ENCODE data around the gene FHOD3. TPM values are rescaled to one million over a fixed set of nuclear protein-coding genes. Genes with fewer than 3 reads are reported as not detected.

Gene FHOD3
- polyA plus RNA-seq, 1 donor from 2014 or later: not detected

DNA sequence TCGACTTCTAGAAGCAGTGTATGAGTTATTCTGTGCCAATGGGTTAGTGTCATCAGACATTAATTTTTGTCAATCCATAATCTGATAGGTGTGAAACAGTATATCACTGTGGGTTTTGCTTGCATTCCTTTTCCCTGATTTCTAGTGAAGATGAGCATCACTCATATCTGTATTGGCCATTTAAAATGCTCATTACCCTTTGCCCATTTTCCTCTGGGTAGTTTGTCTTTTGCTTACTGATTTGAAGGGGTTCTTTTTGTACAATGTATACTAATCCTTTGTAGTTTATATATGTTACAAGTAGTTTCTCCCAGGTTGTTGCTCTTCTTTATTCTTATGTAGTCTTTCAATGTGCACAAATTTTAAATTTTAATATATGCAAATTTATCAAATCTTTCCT lies 379.1 kb downstream of the FHOD3 start:
- Mint-ChIP-seq H3K4me3 (no peak overlapping the region), H3K36me3 (no peaks in the 10 kb centered on the region), H3K4me1 (peaks cover 5 to 9% (median 8%) of the 10 kb centered on the region in 3 donors), H3K27me3 (peaks cover 5% of the 10 kb centered on the region), H3K9me3 (peaks cover 2 to 5% (median 4%) of the 10 kb centered on the region in 3 donors), H3K27ac (no peak overlapping the region)

DNA sequence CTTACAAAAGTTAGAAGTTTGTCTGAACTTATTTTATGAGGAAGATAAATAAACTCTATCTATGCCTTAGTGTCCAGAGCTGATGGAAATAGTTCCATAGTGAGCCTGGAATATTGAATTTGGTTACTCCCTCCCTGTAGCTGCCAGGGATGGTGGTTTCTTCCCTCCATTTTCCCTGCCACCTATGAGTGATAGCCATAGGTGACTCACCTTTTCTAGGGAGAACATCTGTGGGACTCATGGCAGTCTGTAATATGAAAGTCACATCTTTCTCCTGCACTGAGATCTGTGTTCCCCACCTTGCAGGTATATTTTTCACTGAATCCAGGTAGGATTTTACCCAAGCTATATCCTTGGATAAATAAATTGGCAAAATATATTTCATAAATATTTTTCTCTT lies 382.5 kb downstream of the FHOD3 start:
- peaks cover 4 to 10% (median 5%) of the 10 kb centered on the region in 3 donors for H3K9me3 Mint-ChIP-seq
- H3K4me3 Mint-ChIP-seq: no peak overlapping the region
- H3K36me3 Mint-ChIP-seq: no peaks in the 10 kb centered on the region
- no peak overlapping the region for H3K27ac Mint-ChIP-seq
- no peaks in the 10 kb centered on the region for H3K4me1 Mint-ChIP-seq
- H3K27me3 Mint-ChIP-seq: peaks cover 7% of the 10 kb centered on the region

DNA sequence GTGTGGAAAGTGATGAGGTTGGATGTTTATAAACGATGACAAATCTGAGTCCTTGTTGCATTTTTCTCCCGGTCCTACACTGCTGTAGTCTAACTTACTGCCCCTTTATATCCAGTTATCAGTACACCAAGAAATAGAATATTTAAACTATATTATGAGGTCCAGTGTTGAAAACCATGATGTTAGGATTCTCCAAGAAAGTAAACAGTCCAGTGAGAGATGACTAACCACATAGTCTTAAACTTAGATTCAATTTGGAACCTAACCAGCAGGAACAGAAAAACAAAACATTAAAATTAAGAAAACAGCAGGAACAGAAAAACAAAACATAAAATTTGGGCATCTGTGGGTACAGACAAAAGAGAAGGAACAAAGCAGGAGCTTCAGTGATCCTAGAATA lies 388.1 kb downstream of the FHOD3 start:
- no peak overlapping the region for H3K27ac Mint-ChIP-seq
- peaks cover 13% of the 10 kb centered on the region for H3K27me3 Mint-ChIP-seq
- H3K4me3 Mint-ChIP-seq: no peak overlapping the region
- peaks cover 0 to 8% (median 1%) of the 10 kb centered on the region in 3 donors for H3K9me3 Mint-ChIP-seq
- H3K36me3 Mint-ChIP-seq: no peaks in the 10 kb centered on the region
- H3K4me1 Mint-ChIP-seq: no peaks in the 10 kb centered on the region

DNA sequence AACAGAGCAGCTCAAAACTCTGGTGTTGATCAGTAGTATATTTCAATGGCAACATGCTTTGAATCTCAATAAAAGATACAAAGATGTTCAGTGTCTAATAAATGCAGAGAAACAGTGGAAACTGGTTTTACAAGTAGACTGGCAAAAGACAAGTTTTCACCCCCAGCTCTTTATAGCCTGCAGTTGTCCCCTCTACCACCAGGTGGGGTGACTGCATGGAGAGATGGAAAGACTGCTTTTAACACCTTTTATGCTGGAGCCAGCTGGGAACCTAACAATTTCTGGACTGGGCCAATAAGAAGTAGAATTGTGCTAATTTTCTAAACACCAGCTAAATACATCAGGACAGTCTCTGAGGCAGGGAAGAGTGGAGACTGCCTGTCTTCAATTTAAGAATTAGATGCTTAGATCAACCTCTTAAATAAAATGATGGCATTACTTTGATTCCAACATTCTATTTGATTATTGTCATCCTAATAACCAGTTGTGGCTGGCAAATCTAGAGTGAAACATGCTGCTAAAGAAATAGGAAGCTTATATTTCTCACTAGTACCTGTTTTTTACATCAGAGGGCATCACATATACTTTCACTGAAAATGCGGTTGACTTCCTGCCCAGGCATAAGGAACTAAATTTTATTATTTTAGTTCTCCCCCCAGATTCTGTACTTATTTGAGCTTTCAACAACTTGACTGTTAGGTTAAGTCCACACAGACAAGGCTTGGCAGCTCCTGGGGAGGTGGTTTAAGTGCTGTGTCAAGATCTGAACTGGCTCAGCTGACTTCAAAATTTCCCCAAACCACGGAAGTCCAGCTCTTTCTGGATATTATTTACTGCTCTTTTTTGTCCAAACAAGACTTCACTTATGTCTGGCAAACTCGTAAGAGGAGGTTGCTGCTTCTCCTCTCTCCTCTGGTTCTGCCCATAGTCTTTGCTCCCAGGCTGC lies 390.8 kb downstream of the FHOD3 start:
- no peak overlapping the region for H3K4me3 Mint-ChIP-seq
- H3K9me3 Mint-ChIP-seq: peaks cover 0 to 4% (median 1%) of the 10 kb centered on the region in 3 donors
- no peaks in the 10 kb centered on the region for H3K4me1 Mint-ChIP-seq
- H3K36me3 Mint-ChIP-seq: no peaks in the 10 kb centered on the region
- H3K27me3 Mint-ChIP-seq: peaks cover 6% of the 10 kb centered on the region
- no peak overlapping the region for H3K27ac Mint-ChIP-seq

DNA sequence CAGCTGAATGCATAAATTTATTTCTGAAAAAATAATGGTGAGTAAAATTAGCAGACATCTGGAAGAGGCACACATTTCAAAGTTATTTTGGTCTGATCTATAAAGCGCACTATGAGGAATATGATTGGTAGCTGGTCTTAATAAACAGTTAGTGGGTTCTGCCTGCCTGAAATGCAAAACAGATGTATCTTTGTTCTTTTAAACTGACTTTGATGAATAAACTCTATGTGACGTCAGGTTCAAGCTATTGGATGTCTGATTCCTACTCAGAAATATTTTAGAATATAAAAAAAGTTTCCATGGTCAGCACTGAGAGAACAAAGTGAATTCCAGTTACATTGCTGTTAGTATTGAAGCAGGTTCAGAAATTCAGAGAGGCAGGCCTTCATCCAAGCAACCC lies 394.9 kb downstream of the FHOD3 start:
- no peak overlapping the region for H3K27ac Mint-ChIP-seq
- no peak overlapping the region for H3K4me3 Mint-ChIP-seq
- no peaks in the 10 kb centered on the region for H3K4me1 Mint-ChIP-seq

DNA sequence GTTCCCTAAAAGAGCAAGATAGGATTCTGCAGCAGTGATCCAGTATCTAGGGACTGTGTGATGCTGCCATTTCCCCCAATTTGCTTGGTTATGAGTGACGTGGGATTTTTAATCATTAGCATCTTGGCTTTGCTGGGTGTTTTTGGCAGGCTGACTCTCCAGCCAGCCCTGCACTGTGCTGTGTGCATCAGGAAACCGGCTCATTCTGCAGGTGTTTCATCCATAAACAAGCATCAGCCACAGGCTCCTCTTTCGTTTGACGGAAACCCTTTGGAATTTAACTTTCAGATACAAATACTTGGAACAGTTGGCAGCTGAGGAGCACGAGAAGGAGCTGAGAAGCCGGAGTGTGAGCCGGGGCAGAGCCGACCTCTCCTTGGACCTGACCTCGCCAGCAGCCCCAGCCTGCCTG lies 395.4 kb downstream of the FHOD3 start:
- Mint-ChIP-seq H3K27ac (no peak overlapping the region), H3K4me3 (no peak overlapping the region), H3K27me3 (peaks cover 3% of the 10 kb centered on the region), H3K4me1 (no peaks in the 10 kb centered on the region), H3K9me3 (no peaks in the 10 kb centered on the region), H3K36me3 (no peaks in the 10 kb centered on the region)

More for the DNA sequence above, 394.9 kb downstream of the FHOD3 start:
- Mint-ChIP-seq H3K27me3 (peaks cover 3% of the 10 kb centered on the region), H3K36me3 (no peaks in the 10 kb centered on the region), H3K9me3 (no peaks in the 10 kb centered on the region)

DNA sequence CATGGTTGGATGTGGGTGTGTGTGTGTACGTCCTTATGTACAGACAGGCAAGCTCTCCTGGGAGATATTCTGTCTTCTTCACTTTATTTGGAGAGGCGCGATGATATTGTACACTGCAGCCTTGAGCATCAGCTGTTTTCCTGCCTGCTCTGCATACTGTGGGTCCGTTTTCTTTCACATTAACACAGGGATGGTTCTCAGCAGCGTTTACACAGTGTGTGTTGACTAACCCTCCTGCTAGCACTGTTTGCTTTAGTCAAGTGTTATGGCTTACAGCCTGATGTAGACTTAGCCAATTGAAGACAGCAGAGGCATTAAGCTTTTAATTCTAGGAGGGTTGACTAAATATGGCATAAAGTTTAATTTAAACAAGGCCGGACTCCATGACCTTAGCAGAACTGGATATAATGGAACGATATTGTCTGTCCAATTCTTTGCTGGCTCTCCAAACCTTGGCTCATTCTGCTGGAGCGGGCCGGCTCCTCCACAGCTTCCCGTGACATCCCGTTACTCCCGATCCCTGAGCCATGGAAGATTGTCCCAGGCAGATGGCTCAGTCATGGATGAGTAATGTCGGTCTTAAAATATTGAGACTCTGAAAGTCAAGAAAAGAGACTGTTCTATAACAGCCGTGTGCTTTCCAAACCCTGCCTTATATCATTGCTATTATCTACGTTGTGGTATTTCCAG lies 396.6 kb downstream of the FHOD3 start:
- Mint-ChIP-seq H3K4me3 (no peak overlapping the region), H3K4me1 (no peaks in the 10 kb centered on the region), H3K9me3 (no peaks in the 10 kb centered on the region), H3K27me3 (no peaks in the 10 kb centered on the region), H3K27ac (no peak overlapping the region), H3K36me3 (no peaks in the 10 kb centered on the region)

DNA sequence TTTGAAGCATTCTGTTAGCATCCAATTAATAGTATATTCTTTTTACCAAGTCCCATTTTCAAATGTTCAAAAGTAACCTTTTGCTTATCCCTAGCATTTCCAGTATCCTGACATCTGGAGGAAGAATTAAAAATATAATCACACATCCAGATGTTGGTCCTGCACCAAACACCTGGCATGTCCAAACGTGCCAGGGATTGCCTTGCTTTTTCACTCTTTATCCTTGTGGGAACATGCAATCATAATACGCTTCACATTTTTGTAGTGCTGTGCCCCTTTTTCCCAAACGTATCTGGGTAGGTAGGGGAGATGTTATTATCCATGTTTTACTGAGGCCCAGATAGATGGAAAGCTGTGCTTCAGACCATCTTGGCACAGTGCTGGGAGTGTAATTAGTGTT lies 398.3 kb downstream of the FHOD3 start:
- Mint-ChIP-seq H3K9me3 (no peaks in the 10 kb centered on the region), H3K27me3 (peaks cover 1% of the 10 kb centered on the region), H3K4me1 (no peaks in the 10 kb centered on the region), H3K27ac (no peak overlapping the region), H3K36me3 (no peaks in the 10 kb centered on the region), H3K4me3 (no peak overlapping the region)

DNA sequence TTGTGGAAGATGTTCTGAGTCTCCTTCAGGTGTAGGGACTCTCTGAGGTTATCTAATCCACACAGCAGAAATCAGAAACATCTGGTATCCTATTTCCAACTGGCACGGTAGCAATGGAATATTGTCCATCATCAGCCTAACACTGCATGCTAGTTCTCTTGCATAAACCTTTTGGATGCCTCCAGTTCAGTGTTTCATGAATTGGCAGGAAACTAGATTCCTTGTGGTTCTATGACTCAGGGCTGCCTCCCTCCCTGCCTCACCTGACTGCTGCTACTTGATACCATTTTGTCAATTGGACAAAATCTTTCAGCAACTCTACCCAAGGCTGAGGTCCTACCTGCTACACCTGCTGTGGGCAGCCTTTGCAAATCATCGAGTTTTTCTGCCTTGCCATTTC lies 400.4 kb downstream of the FHOD3 start:
- Mint-ChIP-seq H3K27me3 (peaks cover 1% of the 10 kb centered on the region), H3K27ac (no peak overlapping the region), H3K36me3 (no peaks in the 10 kb centered on the region), H3K4me3 (no peak overlapping the region), H3K9me3 (no peaks in the 10 kb centered on the region), H3K4me1 (no peaks in the 10 kb centered on the region)

DNA sequence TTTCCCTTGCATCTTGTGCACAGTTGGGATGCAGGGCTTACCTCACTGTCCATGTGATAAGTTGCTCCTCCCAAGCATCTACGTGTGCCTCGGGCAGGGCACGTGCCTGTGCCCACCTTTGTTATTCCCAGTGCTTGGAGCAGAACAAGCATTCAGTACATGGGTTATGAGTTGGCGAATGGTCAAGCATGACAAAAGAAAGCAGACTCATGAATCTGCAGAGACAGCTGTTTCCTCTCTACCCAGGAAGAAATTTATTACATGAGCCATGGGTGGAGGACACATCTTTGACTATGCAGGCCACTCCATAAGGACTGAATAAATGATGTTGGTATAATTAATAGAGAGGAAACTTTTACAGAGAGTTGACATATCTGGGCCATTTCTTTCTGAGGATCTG lies 403.4 kb downstream of the FHOD3 start:
- H3K4me3 Mint-ChIP-seq: no peak overlapping the region
- no peak overlapping the region for H3K27ac Mint-ChIP-seq
- H3K27me3 Mint-ChIP-seq: peaks cover 5% of the 10 kb centered on the region
- H3K36me3 Mint-ChIP-seq: no peaks in the 10 kb centered on the region
- no peaks in the 10 kb centered on the region for H3K4me1 Mint-ChIP-seq
- no peaks in the 10 kb centered on the region for H3K9me3 Mint-ChIP-seq

DNA sequence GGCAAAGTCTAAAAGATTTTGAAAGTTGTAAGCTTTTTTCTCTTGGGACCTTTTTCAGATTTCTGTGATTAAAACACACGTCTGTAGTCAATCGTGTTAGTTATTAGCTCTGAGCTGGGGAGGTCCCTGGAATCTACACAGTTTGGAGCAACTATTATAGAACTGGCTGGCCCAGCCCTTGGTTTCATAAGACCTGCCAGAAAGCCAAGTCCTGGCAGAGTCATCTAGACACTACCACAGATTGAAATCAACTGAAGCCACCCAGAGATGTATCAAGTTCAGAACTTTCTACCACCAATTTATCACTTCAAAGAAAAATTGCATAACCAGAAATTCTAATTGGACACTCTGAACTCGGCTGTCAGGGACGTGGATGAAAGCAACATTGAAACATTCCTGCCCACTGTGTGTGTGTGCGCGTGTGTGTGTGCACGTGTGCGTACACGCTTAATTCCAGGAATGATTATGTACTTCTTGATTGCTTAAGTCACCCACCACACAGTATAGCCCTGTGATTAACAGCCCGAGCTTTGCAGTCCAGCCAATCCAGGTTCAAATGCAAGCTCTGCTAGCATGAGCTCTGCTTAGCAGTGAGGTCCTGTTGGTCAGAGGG lies 405.0 kb downstream of the FHOD3 start:
- Mint-ChIP-seq H3K4me3 (no peak overlapping the region), H3K36me3 (no peaks in the 10 kb centered on the region), H3K27ac (no peak overlapping the region), H3K9me3 (no peaks in the 10 kb centered on the region), H3K27me3 (peaks cover 8% of the 10 kb centered on the region), H3K4me1 (no peaks in the 10 kb centered on the region)

DNA sequence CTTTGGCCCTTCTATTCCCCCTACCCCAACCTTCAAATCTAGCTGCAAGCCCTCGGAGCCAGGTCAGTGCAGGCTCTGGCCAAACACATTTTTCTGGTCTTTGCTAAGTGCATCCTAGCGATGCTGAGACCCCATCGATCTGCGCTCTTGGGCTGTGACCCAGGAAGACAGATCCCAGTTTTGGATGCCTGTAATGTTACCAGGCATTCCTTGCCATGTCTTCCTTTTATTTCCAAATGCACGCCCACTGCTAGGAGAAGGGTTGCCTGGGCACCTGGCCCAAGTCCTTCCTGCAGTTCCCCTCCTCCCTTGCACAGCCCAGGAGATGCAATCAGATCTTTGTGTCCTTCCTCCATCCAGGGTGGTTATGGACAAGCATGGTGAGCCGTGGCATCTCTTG lies 406.6 kb downstream of the FHOD3 start:
- Mint-ChIP-seq H3K4me3 (no peak overlapping the region), H3K36me3 (peaks cover 2% of the 10 kb centered on the region), H3K27me3 (peaks cover 8% of the 10 kb centered on the region), H3K27ac (no peak overlapping the region), H3K4me1 (no peaks in the 10 kb centered on the region), H3K9me3 (no peaks in the 10 kb centered on the region)

DNA sequence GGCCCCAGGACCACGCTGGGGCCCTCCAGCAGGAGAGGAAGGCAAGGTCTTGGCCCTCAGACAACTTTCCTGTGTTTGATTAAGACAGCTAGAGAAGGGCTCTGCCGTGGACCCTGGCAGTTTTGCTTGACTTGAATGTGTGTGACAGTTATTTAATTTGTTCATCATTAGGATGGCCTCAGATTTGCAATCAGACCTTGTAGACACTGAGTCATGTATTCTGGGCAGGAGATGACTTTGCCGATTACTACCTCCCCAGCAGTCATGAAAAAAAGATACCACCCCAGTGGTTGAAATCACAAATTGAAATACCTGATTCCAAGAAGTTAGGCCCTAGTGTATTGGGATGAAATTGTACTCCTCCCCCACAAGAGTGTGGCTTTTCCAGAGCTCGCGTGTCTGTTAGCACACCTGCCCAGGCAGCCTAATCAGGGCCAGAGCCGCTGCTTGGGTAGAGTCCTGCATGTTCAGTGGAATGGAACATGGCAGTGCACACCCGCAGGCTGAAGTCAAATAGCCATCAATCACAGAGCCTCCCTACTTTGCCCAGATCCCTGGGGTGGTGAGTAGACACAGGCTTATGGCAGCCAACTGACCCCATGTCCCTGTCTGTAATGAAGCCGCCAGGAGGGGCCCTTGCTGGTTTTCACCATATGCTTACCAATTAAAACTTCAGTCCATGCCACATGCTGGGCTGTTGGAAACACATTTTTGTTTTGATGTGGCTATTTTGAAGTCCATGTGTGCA lies 408.8 kb downstream of the FHOD3 start:
- H3K27ac Mint-ChIP-seq: no peak overlapping the region
- peaks cover 2% of the 10 kb centered on the region for H3K36me3 Mint-ChIP-seq
- H3K27me3 Mint-ChIP-seq: peaks cover 6% of the 10 kb centered on the region
- H3K4me3 Mint-ChIP-seq: no peak overlapping the region
- H3K4me1 Mint-ChIP-seq: no peaks in the 10 kb centered on the region
- no peaks in the 10 kb centered on the region for H3K9me3 Mint-ChIP-seq

DNA sequence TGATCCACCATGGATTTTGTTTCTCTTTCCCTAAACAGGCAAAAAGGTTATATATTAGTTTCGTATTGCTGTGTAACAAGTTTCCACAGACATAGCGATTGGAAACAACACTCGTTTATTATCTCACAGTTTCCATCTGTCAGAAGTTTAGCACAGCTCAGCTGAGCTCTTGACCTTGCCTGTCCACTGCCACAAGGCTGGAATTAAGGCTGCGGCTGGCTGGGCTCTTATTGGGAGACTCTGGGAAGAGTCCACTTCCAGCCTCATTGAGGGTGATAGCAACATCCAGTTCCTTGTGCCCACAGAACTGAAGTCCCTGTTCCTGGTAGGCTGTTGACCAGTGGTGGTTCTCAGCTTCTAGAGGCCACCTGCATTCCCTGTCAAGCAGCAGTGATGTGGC lies 410.9 kb downstream of the FHOD3 start:
- no peaks in the 10 kb centered on the region for H3K9me3 Mint-ChIP-seq
- peaks cover 2% of the 10 kb centered on the region for H3K36me3 Mint-ChIP-seq
- no peak overlapping the region for H3K4me3 Mint-ChIP-seq
- peaks cover 6% of the 10 kb centered on the region for H3K27me3 Mint-ChIP-seq
- H3K27ac Mint-ChIP-seq: no peak overlapping the region
- no peaks in the 10 kb centered on the region for H3K4me1 Mint-ChIP-seq

DNA sequence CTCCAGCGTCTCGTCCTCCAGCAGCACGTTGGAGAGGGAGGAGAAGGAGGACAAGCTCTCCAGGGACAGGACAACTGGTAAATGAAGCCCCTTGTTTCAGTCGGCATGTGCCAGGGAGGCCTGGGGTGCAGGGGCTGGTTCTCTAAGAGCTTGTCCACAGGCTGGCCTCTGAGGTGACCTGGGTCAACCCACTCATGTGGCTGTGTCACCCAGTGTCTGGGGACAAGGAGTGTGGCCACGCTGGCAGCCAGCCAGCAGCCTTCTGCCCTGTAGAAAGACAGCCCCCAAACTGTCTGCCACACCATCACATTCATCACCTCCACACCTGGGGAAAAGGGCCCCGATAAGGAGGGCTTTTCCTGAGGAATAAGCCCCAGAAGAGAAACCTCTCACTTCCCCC lies 411.8 kb downstream of the FHOD3 start:
- H3K4me3 Mint-ChIP-seq: no peak overlapping the region
- H3K4me1 Mint-ChIP-seq: no peaks in the 10 kb centered on the region
- H3K27me3 Mint-ChIP-seq: peaks cover 6% of the 10 kb centered on the region
- H3K27ac Mint-ChIP-seq: no peak overlapping the region
- H3K36me3 Mint-ChIP-seq: peaks cover 2% of the 10 kb centered on the region
- no peaks in the 10 kb centered on the region for H3K9me3 Mint-ChIP-seq
